GM21360 (cell line): ENCODE measurements around the gene ADM.

Experiments used
- ATAC-seq: cut with Tn5 transposase; IDR thresholded peaks from one replicate; pipeline ENCODE4 v1.9.1; 2021; ENCODE audit warnings: mild to moderate bottlenecking, moderate library complexity; ENCODE audit not compliant: unreplicated experiment

The ADM gene

DNA sequence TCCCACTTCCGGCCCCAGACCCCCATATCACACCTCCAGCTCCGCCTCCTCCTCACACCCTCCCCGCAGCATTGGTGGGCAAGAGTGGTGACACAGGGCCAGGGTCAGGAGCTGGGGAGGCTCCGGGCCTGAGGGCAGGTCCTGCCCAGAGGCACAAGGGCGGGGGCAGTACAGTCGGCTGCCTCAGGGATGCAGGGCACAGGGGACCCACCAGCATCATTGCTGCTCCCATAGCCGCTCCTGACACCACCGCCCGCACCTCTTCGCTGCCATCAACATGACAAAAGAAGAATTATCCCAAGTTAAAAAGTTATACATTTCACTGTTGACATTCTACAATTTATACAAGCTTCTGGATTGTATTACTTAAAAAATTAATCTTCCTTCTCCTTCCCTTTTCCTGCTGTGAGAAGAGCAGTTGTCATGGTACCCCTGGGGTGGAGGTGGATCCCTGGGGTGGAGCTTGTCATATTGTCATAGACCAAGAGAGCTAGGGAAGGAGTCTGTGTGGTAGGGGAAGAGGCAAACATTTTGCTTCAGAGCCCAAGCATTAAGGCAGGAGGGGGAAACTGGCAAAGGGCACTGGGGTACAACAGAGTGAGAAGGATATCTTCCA, 15.0 kb upstream of the ADM start:
- ATAC-seq = no peak

DNA sequence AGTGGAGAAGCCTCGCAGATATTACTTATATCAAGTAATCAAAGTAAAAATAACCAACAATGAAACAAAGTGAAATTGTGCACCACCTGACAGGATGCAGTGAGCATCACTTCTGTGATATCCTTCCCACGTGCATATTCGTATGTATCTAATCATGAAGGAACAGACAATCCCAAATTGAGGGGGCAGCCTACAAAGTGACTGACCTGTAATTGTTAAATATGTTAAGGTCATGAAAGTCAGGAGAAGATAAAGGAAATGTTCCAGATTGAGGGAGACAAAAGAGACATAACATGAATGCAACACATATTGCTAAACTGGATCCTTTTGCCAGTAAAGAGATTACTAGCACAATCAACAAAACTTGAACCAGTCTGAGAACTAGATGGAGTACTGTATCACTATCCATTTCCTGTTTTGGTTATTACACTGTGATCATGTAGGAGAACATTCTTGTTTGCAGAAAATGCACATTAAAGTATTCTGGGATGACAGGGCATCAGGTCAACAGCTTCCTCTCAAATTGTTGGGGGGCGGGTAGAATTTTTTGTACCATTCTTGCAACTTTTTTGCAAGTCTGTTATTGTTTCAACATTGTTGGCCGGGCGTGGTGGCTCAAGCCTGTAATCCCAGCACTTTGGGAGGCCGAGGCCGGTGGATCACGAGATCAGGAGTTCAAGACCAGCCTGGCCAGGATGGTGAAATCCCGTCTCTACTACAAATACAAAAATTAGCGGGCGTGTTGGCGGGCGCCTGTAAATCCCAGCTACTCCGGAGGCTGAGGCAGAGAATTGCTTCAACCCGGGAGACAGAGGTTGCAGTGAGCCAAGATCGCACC, 12.9 kb upstream of the ADM start:
- no peak for ATAC-seq

DNA sequence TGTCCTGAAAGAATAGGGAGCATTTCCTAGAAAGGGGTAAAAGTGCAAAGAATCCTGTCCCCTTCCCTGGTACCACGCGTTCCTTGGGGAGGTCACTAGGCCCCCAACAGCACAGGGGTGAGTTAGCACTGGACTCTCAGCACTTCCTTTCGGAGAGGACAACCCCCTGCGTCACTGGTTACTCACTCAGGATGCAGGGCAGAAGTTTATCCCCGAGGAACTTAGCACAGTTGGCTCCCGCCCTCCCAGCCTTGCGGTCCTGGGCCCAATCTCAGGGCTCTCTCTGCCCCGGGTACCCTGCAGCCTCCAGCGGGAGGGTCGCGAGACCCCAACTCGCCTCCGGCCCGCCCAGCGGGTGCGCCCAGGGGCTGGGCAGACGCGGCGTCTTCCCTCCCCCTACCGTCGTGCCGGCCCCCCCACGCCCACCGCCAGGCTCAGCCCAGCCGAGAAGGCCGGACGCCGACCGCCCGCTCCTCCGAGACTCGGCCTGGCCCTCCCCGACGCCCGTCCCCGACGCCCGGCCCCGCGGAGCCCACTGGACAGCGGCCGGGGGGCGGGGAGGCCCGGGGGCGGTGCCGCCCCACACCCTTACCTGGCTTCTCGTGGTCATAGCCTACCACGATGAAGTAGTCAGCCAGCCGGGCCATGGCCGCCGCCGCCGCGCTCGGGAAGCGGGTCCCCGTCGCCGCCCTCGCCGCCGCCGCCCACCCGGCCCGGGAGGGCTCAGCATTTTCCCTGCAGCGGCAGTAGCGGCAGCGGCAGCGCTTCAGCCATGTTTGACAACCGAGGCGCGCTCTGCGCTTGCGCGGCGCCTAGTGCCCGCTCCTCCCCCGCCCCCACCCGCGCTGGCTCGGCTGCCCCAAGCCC, 11.2 kb upstream of the ADM start, which contains the start of gene SBF2:
Gene SBF2 (minus strand): TSS at position 797 of the 867 bp plus-strand sequence. CDS start 150 bp downstream, at position 647.
- peak; percentile 38 for ATAC-seq

DNA sequence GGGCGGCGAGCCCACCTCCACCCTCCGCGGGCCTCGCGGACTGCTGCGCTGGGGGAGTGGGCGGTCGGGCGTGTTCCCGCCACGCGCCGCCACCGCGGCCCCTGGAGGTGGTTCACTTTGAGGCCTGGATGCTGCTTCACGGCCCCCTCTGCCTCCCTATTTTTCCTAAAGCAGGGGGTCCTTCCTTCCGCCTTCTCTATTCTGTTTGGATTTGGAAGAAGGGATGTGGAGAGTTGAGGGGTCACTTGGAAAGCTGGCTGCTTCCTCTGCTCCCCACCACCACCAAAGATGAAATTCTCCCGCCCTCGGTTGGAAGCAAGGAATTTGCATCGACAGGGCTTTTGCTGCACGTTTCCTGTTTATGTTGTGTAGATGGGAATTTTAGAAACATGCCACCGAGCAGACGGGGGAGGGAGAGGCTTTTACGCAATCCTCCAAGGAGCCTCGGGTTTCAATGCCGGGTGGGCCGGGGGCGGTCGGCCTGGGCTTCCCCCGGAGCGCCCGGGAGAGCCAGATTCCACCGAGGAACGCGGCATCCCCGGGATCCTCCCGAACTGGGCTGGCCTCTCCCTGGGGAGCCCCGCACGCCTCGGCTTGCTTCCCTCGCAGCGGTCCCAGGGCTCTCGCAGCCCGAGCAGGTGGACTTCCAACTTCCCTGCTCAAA, 10.5 kb upstream of the ADM start:
- ATAC-seq = no peak

DNA sequence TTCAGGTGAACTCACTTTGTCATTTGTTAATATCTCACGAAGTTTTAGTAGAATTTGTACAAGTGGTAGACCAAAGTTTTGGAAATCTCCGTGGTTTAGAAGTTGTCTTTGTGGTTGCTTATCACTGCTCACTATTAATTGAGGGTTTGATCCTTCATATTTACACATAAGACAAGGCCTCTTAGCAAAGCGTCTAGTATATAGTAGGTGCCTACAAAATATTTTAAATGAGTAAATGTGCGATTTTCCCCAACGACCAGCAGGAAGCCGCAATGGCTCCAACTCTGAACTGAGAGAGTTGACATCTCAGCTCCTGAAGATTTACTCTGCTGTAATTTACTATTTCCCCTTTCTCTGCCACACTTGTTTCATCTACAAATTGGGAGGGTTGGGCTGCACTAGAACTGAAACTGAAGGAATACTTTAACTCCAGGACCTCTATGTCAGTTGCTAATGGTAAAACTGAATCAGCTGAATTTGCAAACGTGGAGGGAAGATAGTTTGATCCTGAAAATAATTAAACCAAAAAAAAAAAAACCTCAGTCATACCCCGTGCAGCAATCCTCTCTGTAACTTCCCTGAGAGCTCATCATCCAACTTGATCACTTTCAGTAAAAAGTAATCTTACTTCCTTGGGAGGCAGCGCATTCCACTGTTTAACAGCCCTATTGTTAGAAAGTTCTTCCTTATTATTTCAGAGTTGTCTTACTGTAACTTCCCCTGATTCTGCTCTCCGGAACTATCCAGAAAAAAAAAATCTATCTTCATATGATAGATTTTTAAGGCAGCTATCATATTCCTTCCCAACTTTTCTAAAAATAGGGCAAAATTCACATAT, 9.6 kb upstream of the ADM start:
- ATAC-seq = no peak

GRCh38 chr11:10298342-10298741, 6.5 kb upstream of the ADM start:
- peak; percentile 89 for ATAC-seq

- ATAC-seq = no peak
Measured at GRCh38 chr11:10301656-10302358, 3.1 kb upstream of the ADM start.

- no peak for ATAC-seq
Measured at GRCh38 chr11:10302359-10302743, 2.5 kb upstream of the ADM start.

DNA sequence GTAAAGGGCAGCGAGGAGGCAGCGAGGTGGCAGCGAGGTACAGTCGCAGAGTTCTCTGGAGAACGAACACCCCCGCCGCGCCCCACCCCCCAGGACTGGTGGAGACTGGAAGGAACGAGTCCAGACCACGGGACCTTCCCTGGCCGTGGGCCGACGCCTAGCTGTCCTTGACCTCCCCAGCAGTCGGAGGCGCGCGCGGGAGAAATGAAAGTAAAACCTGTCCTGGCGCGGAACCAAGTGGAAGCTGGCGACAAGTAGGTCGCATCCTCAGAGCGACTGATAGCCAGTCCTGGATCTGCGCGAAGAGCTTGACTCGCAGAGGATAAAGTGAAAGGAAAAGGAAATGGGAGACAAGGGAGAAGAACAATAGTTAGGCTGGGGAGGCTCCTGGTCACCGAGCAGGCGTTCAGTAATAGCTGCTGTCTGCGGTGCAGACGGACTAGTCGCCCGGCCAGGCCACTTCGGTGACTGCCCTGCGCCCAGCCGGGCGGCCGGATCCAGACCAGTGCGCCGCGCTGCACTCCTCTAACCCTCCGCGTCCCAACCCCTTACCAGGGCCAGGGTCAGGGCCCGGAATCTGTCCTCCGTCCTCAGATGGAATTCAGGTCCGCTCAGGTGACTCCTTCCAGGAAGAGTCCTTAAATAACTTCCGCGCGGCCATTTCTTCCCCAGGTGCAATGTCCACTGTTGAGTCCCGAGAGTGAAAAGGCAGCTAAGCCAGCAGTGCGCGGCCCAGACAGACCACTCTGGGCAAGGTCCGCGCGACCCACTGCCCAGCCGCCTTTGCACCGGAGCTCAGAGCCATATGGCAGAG, 1.9 kb upstream of the ADM start:
- no peak for ATAC-seq

DNA sequence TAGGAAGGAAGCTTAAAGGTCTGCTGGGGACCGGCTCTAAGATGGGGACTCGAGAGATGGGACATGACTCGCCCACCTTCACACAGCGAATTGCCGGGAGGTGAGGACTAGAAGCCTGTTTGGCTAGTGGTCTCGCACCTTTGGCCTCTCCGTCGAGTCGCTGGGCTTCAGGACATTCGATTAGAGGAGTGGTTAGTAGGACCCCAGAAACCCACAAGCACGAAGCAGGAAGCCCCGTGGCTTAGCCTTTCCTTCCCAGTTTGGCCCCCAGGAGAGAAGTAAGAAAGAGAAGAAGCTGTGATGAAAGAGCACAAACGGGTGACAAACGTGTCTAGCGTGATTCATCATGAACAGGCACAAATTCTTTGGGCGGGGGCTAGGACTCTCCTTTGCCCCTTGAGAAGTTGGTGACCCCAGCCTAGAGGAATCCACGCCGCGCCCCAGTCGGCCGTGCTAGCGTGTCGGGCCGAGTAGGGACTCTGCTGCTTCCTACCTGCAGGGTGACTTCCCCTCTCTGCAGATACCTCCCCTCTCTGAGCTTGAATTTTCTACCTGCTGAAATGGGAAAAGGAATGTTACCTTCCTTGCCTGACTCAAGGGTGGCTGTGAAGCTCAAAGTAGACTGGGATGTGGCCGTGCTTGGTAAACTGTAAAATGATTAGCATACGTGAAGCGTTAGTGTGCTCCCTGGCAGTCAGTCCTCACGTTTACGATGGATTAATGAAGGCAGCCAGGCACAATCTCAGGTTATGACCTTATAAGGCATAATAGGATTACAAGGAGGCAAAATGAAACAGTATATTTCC, 1.1 kb upstream of the ADM start:
- no peak for ATAC-seq

GRCh38 chr11:10305262-10305963, 540 bp downstream of the ADM start:
- no peak for ATAC-seq

GRCh38 chr11:10305964-10306918, 1.4 kb downstream of the ADM start:
- no peak for ATAC-seq

- peak; percentile 7 for ATAC-seq
Measured at GRCh38 chr11:10307022-10307399, 2.1 kb downstream of the ADM start.

DNA sequence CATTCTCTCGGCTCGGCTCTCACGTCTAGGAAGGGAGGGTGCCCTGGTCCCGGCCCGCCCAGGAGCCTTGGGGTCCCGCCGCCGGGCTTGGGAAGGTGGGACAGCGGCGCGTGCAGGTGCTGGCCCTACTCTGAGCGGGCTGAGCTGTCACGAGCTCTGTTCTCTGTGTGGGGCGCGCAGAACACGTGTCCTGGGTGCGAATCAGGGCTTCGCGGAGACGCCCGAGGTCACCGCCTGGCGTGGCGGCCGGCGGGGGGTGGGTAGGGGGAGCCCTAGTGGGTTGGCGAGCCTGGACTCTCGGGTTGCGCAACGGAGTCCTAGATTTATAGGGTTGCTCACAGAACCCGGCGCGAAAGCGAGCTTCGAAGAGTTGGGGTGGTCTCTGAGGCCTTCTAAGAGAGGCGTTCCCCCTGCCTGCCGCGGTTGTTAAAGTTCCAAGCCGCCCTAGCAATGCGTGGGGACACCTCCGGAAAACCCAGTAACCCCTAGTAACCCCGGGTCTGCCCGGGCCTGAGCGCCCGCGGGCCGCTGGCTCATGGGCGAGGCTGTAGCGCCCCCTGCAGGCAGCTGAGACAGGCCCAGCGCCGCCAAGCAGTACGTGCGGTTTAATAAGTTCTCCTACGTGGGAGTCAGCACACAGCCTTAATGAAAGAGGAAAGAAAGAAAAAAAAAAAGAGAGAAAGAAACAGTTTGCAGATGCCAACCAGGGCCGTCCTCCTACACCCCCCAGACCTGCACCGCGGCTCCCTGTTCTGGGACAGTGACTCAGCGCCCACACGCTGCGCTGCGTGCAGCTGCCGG, 2.7 kb downstream of the ADM start:
- ATAC-seq = peak; percentile 50
